NCI-H2227 (cell line): Measurements from ENCODE around the gene PIGH.
"Not testable (repeated sequence)": the region's sequence is repeated elsewhere in the genome, so short reads cannot be mapped to it uniquely, and the experiment has no call there.

ENCODE experiments used
- DNase-seq: peaks from one replicate; lab custom pipeline; 2025; ENCODE audit not compliant: unreplicated experiment; lab: John Stamatoyannopoulos, UW

The PIGH gene, protein sequence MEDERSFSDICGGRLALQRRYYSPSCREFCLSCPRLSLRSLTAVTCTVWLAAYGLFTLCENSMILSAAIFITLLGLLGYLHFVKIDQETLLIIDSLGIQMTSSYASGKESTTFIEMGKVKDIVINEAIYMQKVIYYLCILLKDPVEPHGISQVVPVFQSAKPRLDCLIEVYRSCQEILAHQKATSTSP

DNA sequence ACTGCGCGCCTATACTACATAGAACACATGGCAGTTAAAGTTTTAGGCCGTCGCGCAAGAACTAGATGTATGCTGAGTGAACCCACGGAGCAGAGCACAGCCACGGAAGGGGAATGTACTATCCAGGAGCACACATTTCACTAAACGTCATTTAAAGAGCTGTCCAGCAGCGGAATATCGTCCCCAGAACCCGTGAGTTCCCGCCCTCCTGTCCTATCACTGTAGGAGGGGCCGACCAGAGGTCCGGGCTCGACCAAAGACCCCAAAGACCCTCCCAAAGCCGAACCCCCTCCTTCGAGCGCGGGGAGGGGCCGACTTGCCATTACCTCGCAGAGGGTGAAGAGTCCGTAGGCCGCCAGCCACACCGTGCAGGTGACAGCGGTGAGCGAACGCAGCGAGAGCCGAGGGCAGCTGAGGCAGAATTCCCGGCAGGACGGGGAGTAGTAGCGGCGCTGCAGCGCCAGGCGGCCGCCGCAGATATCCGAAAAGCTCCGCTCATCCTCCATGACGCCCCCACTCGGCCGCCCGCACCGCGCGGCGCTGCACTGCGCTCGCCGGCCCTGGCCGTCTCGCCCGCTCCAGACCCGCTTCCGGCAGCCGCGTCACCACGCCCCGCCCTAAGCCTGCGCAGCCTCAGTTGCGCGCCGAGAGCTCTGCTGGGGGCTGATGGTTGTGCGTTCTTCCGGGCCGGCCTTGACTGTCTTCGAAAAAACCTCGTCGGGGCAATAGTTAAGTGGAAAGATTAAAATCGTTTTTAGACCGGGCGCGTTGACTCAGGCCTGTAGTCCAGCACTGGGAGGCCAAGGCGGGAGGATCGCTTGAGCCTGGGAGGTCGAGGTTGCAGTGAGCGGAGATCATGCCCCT, at the start of gene PIGH:
Gene PIGH (minus strand): TSS at position 571 of the 864 bp plus-strand sequence. CDS start 65 bp downstream, at position 506.
- DNase-seq, result peak; percentile 95

DNA sequence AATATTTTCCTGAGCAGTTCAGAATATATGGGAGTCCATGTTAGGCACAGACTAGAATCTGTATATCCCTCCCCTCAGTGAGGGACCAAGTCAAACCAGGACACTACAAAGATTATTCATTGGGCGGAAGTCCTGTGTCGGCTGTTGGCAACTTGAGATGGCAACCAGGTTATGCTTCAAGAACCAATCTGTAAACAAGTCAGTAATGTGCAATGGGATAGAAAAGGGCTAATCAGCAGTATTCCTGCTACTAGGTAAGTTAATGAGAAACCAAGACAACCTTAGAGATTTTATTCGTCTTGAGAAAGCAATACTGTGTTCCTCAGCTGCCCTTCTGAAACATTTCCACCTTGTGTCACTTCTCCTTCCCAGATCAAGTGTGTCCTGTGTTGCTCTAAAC, 46.1 kb upstream of the PIGH start:
- DNase-seq, result no peak

DNA sequence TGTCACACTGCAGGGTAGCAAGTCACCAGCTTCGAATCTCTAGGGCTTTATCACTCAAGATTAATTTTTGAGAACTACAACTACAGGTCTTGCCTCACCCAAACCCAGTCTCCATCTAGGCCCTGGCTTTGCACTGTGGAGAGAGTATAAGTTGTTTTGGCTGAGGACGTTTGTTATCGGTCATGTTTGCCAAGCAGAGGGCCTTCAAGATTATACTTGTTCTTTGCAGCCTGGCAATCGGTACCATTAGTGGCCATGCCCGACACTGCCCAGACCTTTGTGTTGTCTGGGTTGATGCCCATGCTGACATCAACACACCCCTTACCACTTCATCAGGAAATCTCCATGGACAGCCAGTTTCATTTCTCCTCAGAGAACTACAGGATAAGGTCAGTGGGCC, 45.3 kb upstream of the PIGH start:
- DNase-seq, result no peak

DNA sequence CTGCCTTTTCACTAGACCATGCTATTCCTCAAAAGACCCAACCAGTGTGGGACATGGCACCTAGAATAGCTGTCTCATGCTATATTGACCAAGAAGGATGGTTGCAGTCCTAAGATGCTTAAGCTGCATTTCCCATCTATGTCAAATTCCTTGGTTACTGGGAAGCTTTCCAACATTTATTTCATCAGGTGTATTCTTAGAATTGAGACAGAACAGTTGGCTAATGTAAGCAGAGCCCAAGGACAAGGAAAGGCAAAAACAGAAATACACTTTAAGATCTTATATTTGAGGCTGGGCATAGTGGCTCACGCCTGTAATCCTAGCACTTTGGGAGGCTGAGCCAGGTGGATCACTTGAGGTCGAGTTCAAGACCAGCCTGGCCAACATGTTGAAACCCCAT, 44.4 kb upstream of the PIGH start:
- no peak for DNase-seq

DNA sequence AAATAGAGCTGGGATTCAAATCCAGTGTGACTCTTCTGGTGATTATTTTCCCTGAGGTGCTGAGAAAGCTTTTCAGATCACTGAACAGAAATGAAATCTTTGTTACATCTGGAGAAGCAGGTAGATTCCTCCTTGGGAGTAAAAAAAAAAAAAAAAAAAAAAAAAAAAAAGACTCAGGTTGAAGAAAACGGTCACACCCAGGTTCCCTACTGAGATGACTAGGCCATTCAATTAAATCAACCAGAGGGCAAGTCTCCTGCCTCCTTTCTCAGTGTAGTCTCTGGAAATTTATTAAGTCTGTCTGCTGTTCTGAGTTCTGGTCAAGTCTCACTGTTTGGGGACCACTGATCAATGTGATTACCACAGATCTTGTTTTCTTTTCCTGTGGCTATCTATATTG, 43.6 kb upstream of the PIGH start:
- no peak for DNase-seq

DNA sequence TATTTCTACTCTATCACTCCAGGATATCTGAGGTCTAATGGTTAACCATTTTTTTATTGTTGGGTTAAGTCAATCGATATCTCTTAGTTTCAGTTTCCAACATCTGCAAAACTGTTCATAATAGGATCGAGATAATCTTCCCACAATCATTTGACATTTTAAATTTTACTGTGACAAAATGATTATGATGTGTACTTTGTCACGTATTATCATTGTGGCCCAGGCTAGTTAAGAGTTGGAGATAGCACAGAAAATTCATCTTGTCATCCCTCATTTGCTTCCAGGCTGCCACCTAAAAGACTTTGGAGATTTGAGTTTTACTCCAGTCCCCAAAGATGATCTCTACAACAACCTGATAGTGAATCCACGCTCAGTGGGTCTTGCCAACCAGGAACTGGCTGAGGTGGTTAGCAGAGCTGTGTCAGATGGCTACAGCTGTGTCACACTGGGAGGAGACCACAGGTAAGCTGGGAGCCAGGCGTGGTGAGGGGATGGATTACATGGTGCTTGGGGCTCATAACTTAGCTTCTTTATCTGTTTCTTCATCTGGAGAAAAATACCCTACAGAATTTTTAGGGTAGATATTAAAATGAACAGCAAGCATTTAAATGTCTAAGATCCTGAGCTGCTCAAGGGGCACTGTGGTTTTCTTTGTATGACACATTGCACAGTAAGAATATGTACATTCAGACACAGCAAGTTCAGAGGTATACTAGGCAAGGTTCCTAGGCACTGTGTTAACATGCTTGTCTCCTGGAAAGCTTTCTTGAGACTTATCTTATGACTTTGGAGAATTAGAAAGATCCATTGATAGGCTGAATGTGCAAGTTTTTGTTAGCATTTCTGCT, 42.1 kb upstream of the PIGH start:
- DNase-seq, result no peak

DNA sequence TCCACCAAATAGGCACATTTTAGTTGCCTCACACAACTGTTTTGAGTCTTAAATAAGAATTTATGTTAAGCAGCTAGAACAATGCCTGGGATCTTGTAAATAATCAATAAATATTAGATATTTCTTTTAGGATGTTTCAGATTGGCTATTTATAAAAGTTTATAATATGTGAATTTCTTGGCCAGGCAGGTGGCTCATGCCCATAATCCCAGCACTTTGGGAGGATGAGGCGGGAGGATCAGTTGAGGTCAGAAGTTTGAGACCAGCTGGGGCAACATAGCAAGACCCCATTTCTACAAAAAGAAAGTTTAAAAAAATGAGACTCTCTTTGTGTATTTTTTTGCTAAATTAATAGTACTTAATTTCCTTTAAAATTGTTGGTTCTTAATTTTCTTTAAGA, 41.4 kb upstream of the PIGH start:
- DNase-seq, result no peak

DNA sequence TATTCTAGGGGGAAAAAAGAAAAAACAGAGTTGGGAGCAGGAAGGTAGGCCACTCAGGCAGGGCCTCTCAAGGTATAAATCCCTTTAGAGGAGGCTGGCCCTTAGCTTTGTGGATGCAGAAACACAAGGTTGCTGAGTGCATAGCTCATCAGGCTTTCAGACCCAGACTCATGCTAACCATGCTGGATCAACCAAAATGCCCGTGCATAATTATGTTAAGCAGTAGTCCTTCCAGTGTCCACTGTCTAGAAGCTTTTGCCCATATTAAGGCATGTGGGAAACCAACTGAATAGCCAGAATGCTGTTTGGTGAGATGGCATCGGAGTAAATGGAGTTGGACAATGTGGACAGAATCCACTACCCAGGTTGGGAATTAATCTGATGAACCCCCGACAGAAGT, 38.6 kb upstream of the PIGH start:
- no peak for DNase-seq

DNA sequence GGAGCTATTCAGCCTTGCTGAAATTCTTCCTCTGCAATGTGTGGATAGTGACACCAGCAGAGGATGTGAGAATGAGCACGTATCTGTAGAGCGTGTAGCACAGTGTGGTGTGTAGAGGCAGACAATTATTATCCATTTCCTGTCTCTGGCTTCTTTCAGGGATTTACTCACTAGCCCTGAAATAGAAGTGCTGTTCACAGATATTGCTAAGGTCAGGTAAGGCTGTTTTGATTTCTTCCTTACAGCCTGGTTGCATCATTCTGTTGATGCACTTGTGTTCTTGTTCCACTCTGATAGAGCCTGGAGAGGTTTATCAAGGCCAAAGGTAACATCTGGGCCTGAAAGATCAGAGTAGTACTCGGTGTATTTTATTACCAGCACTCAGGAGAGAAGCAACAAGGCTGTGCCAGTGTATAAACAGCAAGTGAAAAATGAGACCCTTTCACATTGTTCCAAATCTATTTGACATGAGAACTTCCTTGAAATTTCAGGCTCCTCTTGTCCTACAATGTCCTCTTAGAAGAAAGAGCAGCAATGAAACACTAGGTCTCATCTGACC, 36.4 kb upstream of the PIGH start:
- no peak for DNase-seq

DNA sequence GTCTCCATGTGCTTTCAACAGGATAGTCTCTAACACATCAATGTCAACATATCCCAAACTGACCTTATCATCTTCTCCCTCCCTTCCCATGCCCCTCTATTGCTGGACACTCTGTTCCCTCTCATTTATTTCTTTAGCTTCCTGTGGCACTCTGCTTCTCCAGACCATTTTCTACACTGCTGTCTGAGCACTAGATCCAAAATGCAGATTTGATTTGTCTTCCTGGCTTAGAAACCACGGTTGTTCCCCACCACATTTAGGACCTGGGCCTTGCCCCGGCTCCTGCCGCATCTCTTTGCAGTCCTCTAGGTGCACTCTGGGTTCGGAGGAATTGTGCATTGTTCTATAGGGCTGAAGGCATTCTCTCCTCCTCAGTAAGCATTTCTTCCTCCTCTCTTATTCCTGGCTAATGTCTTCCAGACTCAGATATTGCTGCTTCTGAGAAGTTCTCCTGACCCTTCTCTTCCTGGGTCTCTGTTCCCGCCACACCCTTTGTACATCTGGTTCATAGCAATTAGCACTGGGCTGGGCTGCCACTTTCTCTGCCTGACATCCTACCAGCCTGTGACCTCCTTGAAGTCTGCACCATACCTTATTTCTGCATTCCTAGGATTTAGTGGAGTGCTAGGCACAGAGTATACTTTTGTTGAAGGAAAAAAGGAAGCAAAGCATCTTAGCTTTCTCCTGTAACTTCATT, 33.5 kb upstream of the PIGH start:
- no peak for DNase-seq

DNA sequence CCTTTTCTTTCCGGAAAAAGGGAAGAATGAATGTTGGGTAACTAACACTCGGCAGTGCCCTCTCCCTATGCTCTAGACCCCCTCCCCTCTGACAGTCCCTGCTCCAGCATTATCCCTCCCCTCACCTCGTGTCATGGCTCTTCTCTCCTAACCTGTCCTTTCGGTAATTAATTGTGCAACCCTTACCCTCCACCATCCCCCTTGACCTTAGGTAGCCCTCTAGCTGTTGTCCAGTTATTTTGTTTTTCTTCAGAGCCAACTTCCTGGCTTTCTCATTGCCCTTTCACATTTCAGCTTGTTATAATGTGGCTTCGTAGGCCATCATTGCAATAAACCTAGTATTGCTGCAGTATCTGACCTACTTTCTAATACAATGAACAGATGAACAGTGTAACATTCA, 30.9 kb upstream of the PIGH start:
- DNase-seq, result no peak

DNA sequence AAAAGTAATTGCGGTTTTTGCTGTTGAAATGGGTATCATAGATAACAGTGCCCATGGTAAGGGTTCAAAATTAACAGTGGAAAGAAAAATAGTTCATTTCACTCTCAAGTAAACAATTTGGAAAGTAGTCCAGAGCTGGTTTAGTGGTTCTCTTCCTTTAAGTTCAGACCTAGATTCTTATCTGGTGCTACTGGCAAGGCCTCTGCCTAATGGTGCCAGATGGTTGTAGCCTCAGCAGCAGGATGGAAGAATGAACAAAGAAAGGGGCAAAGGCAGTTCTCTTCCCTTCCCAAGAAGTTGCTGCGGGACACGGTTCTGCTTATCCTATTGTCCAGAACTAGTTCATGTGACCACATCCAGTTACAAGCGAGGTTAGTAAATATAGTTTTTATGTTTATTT, 30.1 kb upstream of the PIGH start:
- no peak for DNase-seq

DNA sequence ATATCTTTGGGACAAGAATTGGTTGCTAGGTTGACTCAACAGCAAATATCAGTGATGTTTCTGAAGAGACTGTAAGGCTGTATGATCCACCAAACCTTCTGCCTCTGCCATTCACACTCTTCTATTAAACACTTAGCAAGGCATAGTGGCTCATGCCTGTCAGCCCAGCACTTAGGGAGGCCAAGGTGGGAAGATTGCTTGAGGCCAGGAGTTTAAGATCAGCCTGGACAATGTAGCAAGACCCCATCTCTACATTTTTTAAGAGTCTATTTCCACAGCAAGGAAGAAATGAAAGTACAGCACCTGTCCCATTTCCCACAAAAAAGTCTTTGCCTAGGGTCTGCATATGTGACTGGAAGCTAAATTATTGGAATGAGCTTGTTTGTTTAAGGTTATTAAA, 27.5 kb upstream of the PIGH start:
- DNase-seq, result no peak

DNA sequence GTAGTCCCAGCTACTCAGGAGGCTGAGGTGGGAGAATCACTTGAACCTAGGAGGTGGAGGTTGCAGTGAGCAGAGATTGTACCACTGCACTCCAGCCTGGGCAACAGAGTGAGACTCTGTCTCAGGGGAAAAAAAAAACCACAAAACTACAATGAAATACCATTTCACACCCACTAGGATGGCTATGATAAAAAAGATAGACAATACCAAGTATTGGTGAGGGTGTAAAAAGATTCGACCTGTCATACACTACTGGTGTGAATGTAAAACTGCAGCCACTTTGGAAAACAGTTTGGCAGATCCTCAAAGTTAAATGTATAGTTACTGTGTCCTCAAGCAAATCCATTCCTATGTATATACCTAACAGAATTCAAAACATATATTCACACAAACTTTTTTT, 26.1 kb upstream of the PIGH start:
- DNase-seq, result not testable (repeated sequence)

DNA sequence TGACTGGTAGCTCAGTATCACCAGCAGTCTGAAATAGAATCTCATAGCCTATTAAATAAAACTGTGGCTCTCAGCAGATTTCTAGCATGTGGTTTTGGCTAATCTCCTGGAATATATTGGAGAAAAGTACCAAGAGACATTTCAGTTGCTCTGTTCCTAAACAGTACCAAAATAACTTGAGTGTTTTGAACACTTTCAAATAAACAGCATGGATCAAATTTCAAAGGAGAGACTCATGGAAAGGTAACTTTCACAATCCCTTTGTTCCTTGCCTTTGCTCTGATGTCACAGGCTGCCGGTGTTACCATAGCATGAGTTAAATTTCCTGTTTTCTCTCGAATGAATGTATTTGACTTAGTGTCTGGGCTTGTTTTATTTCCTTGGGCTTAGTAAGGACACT, 23.0 kb upstream of the PIGH start:
- no peak for DNase-seq

DNA sequence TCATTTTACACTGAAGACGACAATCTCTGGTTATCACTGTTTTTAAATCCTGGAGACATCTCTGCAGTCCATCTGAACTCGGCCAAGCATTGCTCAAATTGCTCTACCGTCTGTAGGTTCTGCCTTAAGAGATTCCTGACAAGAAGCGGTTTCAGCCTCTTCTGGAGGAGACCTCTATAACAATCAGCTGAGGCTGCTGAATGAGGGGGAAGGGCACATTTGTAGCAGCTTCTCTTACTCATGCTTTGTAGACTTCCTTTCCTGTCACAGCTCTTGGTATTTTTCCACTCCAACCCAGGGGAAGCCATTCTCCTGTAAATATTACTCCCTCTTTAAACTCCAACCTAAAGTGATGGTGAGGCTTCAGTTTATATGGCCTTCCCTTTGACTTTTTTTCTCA, 22.6 kb upstream of the PIGH start:
- DNase-seq, result peak; percentile 58

DNA sequence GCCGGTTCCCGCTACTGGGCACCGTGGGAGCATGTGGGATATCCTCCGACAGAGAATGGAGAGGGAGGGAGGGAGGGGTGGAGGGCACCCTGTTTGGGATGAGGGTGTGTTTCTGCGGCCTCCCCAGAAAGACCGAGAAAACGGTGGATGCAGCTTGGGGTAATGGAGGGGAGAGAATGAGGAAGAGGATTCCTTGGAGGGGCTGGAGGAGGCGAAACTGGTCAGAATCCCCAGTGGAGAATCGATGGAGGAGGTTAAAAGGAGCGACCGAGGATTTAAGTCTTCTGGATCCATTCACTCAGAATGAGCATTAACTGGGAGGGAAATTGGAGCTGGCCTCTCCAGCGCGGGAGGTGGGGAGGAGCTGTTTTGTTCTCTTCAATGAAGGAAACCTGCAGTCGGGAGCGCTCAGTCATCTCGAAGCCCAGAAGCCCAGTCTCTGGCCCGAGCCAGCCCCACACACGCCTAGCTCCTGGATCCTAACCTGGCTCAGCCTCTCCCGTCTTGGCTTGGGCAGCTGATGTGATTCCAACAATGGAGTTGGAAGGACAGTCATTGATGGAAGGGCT, 20.2 kb upstream of the PIGH start:
- DNase-seq, result peak; percentile 58

DNA sequence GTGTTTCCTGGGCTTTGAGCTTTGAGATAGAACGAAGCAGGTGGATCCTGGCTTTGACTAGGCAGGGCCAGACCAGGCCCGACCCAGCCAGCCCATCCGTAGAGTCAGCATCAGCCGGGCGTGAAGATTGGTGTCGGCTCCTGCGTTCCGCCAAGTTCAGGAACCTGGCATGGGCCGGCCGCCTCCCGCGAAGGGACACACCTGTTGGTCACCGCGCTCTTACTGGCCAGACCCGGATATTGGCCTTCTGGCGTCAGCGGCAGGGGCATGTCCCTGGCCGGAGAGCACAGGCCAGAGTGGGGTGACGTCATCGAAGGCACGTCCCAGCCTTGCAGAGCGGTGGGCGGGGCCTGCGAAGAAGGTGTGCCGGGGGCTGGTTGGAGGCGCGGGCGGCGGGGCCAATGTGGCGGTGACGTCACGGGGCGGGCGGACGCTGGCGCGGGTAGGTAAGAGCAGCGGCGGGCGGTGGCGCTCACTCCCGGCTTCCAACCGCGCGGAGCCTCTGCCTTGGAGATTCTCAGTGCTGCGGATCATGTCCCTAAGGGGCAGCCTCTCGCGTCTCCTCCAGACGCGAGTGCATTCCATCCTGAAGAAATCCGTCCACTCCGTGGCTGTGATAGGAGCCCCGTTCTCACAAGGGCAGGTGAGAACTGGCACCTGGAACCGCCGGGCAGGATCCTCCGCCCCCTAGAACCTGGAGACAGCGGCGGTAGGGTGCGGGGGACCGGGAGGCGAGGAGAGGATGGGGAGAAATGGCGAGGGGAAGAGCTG, 19.6 kb upstream of the PIGH start, which contains the start of gene ARG2:
Gene ARG2 (plus strand): TSS at position 475 of the 771 bp plus-strand sequence. CDS start 58 bp downstream, at position 533.
- peak; percentile 97 for DNase-seq

DNA sequence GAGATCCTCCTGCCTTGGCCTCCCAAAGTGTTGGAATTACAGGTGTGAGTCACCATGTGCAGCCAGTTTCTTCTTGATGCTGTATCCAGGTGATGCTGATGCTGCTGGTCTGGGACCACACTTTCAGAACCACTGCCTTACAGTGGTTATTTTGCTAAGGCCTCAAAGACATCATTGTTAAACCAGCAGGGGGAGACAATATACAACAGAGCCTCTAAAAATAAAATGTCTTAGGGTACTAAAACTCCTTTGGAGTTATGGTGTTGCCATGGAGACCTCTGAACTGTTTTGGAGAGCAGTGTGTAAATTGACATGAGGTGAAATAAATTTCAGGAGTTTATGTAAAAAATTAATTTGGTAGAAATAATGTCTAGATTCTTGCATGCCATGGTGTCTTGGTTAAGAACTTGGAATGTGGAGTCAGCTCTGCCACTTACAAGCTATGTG, 18.6 kb upstream of the PIGH start:
- DNase-seq, result peak; percentile 76

DNA sequence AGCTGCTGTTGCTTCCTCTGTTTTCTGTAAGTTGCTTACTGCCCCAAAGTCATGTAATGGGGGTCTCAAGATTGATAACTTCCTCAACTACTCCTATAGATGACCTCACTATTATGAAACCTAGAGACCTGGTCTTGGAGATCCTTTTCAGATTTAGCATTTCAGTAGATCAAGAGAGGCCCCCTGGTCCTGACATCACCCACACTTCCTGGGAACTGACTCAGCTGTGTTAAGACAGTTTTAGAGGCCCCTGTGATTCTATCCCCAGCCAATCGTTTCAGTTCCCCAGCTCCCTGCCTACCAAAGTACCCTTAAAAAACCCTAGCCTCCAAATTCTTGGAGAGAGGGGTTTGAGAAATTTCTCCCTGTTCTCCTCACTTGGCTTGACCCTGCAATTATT, 10.4 kb upstream of the PIGH start:
- no peak for DNase-seq
